HG03442 (cell line): ENCODE measurements around the gene TUBGCP6.
"Not testable (repeated sequence)": the region's sequence is repeated elsewhere in the genome, so short reads cannot be mapped to it uniquely, and the experiment has no call there.

Source experiments
- ATAC-seq: cut with Tn5 transposase; IDR thresholded peaks from one replicate; pipeline ENCODE4 v1.9.1; 2021; ENCODE audit warnings: mild to moderate bottlenecking, moderate library complexity; ENCODE audit not compliant: unreplicated experiment

Gene TUBGCP6

DNA sequence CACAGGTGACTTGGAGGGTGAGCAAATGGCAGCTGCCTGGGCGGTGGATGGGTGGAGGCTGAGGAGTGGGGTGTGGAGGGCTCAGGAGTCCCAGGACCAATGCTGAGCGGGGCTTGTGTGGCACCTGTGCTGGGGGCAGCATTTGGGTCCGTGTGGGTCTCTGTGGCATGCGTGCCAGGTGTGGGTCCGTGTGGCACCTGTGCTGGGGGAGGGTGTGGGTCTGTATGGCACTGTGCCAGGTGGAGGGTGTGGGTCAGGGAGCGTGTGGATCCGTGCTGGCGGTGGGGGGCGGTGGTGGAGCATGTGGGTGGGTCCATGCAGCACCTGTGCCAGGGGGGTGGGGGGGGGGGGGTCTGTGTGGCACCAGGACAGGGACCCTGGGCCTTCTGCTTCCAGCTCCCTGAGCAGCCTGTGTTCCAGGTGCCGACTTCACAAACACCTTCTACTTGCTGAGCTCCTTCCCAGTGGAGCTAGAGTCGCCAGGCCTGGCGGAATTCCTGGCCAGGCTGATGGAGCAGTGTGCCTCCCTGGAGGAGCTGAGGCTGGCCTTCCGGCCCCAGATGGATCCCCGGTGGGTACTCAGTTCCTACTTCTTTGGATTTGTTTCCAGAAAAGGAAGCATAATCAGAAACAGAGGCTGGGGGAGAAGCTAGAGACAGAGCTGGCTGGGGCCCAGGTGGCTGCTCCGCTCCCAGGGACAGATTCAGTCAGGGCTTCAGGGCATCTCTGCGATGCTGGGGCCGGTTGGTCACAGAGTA, 29.3 kb downstream of the TUBGCP6 start:
- no peak for ATAC-seq

DNA sequence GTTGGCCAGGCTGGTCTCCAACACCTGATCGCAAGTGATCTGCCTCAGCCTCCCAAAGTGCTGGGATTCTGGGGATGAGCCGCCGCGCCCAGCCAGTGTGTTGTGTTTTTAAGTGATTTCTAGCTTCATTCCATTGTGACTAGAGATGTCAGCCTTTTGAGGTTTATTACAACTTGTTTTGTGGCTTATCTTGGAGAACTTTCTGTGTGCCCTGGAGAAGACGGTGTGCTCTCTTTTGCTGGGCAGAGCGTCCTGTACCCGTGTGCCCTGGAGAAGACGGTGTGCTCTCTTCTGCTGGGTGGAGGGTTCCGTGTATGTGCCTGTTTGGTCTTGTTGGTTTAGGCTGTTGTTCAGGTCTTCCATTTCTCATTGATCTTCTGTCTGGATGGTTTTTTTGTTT, 31.6 kb downstream of the TUBGCP6 start:
- ATAC-seq, result no peak

DNA sequence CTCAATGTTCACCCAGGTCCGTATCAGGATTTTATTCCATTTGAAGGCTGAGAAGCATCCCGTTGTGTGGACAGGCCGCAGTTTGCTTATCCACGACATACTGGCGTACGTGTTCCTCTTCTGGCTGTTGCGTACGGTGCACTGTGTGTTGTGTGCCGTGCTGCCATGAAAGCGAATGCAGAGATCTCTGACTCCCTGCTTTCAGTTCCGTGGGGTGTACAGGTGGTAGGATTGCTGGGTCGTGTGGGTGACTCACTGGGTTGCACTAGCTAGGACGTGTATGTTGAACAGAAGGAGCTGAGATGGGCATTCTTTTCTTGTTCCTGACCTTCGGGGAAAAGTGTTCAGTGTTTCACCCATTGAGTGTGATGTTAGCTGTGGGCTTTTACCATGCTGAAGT, 33.7 kb downstream of the TUBGCP6 start:
- no peak for ATAC-seq

DNA sequence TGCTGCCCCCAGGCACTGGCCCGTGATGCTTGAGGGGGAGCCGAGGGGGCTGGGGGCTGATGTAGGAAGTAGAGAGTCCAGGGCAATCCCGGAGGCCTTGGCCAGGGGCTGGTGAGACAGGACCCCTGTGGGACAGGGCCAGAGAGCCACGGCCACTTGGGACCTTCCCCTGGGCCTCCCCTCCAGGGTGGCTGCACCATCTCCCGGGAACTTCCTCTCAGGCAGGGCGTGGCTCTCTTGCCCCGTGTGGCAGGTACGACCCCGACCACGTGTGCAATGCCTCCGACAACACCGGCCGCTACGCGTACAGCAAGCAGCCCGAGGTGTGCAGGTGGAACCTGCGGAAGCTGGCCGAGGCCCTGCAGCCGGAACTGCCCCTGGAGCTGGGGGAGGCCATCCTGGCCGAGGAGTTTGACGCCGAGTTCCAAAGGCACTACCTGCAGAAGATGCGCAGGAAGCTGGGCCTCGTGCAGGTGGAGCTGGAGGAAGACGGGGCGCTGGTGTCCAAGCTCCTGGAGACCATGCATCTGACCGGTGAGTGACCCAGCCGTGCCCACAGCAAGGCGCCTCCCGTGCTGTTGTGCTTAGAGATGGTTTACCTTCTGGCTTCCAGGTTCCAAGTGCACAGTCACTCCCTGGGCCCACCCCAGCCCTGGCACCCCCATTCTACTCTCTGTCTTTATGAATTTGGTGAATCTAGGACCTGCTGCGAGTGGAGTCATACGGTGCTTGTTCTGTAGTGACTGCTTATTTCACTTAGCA, 34.3 kb downstream of the TUBGCP6 start:
- no peak for ATAC-seq

DNA sequence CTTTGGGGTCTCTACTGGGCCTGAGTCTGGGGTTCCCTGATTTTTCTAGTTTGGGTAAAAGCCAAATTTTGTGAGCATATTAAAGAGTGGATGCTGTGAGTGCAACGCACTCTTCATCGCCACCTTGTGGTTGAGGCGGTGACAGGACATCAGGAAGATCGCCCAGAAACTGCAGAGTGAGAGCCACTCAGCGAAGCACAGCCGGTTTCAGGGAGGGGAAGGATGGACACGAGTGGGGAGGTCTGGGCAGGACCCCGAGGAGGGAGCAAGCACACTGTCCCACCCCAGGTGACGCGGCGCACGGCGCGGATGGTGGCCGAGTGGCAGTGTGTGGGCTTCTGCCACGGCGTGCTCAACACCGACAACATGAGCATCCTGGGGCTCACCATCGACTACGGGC, 34.9 kb downstream of the TUBGCP6 start:
- no peak for ATAC-seq

DNA sequence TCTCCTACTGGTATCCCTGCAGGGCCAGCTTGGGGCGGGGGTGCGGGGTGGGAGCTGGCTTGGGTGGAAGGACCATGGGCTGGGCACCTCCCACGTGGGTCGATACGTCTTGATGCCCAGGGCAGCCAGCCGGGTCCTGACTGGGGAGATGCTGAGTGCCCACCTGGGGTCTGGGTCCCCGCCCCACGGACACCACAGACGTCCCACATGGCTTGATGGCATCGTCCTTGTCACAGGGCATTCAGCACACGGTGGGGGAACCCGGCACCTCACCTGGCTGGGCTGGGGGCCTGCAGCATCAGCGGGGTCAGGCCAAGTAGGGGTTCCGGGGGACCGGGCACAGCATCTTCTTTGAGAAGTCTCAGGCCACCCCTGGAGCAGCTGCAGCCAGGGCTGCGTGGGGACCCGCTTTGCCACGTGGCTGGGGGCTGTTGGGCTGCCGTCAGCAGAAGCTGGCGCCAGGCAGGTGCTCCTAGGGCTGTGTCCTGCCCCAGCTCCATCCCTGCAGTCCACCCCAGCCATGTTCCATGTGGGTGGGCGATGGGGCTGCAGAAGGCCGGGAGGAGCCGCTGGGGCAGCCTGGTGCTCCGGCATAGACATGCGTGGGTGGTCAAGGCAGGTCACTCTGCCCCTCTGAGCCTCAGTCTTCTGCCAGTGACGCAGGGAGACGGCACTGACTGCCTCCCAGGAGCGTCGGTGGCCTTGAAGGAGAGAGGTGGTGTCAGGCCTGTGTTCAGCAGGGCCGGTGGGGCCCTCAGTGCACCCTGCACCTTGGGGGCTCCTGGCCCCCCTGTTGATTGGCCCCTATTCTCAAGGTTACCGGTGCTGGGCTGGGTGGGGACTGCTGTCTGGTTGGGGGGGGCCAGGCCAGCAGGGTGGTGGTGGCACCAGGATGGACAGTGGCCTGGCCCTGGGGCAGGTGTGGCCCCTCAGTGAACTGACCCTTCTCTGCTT, 35.6 kb downstream of the TUBGCP6 start:
- ATAC-seq, result no peak

DNA sequence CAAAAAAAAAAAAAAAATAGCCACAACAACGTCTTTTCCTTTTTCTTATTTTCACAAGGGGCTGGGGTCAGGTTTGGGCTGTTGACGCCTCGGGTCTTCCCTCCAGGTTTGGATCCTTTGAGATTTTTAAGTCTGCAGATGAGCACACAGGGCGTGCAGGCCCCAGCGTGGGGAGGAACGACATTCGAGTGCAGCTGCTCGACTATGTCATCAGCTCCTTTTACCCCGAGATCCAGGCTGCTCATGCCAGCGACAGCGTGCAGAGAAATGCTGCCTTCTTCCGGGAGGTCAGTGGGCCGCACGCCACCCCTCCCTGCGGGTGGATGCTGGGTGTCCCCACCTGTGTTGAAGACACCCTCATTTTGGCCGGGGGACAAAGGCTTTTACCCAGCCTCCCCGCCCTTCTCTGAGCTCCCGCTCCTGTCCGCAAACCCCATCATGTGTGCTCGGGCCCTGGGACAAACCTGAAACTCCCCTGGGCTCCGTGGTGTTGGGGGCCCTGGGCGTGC, 36.3 kb downstream of the TUBGCP6 start:
- ATAC-seq, result no peak

DNA sequence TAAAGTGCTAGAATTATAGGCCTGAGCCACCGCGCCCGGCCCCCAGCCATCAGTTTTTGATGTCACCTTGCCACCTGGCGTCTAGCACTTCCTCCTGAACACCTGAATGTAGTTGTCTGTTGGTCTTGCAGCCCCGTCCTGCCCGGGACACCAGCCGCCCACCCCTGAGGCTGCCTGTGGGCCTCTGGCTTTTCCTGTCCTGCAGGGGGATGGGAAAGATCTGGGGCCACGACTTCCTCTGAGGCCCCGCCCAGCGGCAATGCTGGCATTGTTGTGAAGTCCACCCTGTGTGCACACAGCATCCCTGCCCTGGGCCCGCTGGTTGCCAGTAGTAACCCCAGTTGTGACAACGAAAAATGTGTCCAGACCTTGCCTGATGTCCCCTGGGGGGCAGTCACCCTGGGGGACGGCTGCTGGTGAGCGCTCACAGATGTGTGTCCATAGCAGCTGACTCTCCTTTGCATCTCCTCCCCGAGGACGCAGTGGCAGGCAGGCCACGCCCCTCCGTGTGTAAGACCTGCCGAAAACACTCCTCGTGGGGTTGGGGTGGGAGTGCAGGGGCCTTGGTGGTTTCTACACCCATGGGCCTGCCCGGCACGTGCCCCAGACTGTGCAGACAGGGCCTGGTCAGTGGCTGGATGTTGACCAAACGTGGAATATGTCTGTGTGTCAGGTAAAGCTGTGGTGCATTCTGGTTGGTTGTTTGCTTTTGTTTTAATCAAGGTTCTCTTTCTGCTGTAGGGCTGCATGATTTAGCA, 37.3 kb downstream of the TUBGCP6 start:
- ATAC-seq, result no peak

DNA sequence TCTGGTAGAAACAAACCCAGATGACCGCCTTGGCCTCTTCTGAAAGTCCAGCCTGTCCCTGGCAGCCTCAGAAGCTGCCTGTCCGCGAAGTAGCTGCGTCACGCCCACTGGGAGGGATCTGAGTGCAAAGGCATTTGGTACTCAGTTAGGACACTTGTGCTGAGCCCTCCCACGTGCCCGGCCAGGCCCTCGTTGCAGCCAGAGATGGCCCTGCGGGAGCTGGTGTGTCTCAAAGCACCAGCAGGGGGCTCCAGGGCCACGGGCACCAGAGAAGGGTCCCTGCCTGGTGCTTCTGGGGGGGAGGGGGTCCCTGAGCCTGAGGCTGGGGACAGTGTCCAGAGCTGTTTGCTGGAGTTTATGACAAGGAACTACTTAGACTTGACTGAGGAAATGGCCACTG, 38.2 kb downstream of the TUBGCP6 start:
- ATAC-seq, result no peak

GRCh38 chr22:50205781-50206569, 38.8 kb downstream of the TUBGCP6 start:
- no peak for ATAC-seq

DNA sequence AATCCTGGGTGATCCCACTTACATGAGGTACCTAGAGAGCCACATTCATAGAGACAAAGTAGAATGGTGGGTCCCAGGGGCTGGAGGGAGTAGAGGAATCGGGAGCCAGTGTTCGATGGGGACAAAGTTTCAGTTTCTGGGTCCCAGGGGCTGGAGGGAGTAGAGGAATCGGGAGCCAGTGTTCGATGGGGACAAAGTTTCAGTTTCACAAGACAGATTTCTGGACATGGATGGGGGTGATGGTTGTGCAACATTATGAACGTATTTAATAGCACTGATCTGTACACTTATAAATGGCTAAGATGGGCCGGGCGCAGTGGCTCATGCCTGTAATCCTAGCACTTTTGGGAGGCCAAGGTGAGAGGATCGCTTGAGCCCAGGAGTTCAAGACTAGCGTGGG, 39.8 kb downstream of the TUBGCP6 start:
- ATAC-seq, result not testable (repeated sequence)

GRCh38 chr22:50204571-50204970, 40.3 kb downstream of the TUBGCP6 start:
- ATAC-seq, result no peak

GRCh38 chr22:50203288-50203687, 41.5 kb downstream of the TUBGCP6 start:
- no peak for ATAC-seq

GRCh38 chr22:50202130-50202666, 42.6 kb downstream of the TUBGCP6 start:
- no peak for ATAC-seq

GRCh38 chr22:50201191-50202129, 43.4 kb downstream of the TUBGCP6 start:
- ATAC-seq, result peak; percentile 17

DNA sequence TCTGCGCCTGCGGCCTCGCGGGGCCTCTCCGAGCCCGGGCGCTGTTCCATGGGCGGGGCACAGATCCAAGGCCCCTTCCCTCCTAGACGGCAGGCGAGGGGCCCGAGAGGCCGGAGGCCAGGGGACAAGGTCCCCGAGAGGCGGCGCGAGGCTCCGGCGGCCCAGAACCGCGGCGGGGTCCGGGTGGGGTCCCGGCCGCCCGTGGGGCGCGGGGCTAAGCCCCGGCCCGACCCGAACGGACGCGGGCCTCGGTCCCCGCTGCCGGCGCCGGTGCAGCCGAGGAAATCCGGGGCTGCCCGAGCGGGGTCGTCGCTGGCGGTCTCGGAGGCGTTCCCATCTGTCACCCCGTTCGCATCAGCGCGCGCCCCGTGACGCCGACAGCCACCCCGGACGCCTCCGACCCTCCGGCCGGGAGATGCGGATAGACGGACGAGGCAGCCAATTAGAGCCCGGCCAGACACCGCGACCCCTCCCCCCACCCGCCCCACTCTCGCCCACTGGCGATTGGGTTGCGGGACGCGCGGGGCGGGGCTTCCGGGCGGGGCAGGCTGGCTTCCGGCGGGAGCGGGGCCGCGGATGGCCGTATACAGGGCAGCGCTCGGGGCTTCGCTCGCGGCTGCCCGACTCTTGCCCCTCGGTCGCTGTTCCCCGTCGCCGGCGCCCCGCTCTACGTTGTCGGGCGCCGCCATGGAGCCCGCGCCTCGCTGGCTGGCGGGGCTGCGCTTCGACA, 44.2 kb downstream of the TUBGCP6 start, which contains the start of gene SELENOO:
Gene SELENOO, plus strand, starts transcription at position 551 of the 730 bp plus-strand sequence. Its CDS starts 26 bp downstream, at position 577.
- peak; percentile 60 for ATAC-seq

GRCh38 chr22:50199829-50200460, 44.9 kb downstream of the TUBGCP6 start:
- ATAC-seq, result peak; percentile 1
